Measurements from ENCODE around the gene CX3CR1. TPM values are rescaled to one million over a fixed set of nuclear protein-coding genes. Genes with fewer than 3 reads are reported as not detected.
"Not testable (repeated sequence)": the region's sequence is repeated elsewhere in the genome, so short reads cannot be mapped to it uniquely, and the experiment has no call there.

Gene CX3CR1, protein sequence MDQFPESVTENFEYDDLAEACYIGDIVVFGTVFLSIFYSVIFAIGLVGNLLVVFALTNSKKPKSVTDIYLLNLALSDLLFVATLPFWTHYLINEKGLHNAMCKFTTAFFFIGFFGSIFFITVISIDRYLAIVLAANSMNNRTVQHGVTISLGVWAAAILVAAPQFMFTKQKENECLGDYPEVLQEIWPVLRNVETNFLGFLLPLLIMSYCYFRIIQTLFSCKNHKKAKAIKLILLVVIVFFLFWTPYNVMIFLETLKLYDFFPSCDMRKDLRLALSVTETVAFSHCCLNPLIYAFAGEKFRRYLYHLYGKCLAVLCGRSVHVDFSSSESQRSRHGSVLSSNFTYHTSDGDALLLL
- polyA plus RNA-seq: 10.3 TPM

- no peaks in the 10 kb centered on the region for H3K9me3 Mint-ChIP-seq
- no peaks in the 10 kb centered on the region for H3K27me3 Mint-ChIP-seq
- peak within 1 kb of the TSS in 1 of 3 donors; percentile 71 for H3K27ac Mint-ChIP-seq
- peak within 1 kb of the TSS in 2 of 4 donors; percentile 65 to 91 for H3K4me3 Mint-ChIP-seq
- H3K36me3 Mint-ChIP-seq: peaks cover 2% of the 10 kb centered on the region
- H3K4me1 Mint-ChIP-seq: peaks cover 16 to 30% (median 23%) of the 10 kb centered on the region in 3 donors
Measured at GRCh38 chr3:39279745-39280517, at the start of gene CX3CR1. Gene CX3CR1, minus strand, starts transcription at chr3:39280036. Its CDS starts 13,527 bp downstream, at chr3:39266509.

DNA sequence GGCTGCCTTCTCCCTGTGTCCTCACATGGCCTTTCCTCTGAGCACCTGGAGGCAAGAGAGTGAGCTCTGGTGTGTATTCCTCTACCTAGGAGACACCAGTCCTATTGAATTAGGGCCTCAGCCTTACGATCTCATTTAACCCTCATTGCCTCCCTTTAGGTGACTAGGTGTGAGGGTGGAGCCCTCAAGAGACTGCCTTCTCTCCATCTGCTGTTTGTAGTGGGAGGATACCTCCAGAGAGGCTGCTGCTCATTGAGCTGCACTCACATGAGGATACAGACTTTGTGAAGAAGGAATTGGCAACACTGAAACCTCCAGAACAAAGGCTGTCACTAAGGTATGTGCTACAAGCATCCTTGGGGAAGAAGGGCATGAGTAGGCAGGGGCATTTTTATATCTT is 49.7 kb upstream of the CX3CR1 start, which contains the start of gene CCR8:
TSS of gene CCR8 (plus strand) at position 217 of the 400 bp plus-strand sequence. CDS start 2,623 bp downstream, outside the sequence.
- Mint-ChIP-seq H3K9me3 (no peaks in the 10 kb centered on the region), H3K36me3 (no peaks in the 10 kb centered on the region), H3K4me1 (peaks cover 0 to 8% (median 4%) of the 10 kb centered on the region in 3 donors), H3K27ac (peak within 1 kb of the TSS in 1 of 3 donors; percentile 27), H3K27me3 (peaks cover 2% of the 10 kb centered on the region), H3K4me3 (no peak within 1 kb of the TSS)

DNA sequence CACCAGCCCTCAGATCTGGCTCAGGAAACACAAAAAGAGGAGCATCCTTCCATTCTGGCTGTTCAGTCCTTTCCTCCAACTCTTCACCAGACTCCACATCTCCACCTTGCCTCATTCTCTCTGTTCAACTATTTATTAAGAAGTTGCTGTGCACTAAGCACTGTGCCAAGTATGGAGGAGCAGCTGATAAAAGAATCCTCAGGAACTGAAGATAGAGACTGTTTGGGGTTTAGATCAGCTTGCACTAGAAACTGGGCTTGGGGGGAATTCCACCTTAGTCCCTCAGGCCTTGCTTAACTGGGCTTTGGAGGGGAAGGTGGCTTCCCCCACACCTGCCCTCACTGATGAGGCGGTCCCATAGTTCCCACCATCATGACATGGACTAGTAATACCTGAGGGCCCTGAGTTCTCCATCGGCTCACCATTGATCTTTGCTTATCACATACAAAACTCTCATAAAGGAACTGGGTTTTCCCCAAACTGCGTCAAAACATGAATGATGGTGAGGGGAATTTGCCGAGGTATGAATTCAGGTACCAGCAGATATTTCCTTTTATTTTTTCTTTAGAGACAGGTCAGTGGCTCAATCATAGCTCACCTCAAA is 48.0 kb upstream of the CX3CR1 start:
- H3K27ac Mint-ChIP-seq: peak overlapping the region in 1 of 3 donors; percentile 27
- no peaks in the 10 kb centered on the region for H3K9me3 Mint-ChIP-seq
- H3K36me3 Mint-ChIP-seq: no peaks in the 10 kb centered on the region
- H3K4me3 Mint-ChIP-seq: peak overlapping the region in 1 of 4 donors; percentile 18
- no peaks in the 10 kb centered on the region for H3K27me3 Mint-ChIP-seq
- H3K4me1 Mint-ChIP-seq: peaks cover 0 to 8% (median 4%) of the 10 kb centered on the region in 3 donors

DNA sequence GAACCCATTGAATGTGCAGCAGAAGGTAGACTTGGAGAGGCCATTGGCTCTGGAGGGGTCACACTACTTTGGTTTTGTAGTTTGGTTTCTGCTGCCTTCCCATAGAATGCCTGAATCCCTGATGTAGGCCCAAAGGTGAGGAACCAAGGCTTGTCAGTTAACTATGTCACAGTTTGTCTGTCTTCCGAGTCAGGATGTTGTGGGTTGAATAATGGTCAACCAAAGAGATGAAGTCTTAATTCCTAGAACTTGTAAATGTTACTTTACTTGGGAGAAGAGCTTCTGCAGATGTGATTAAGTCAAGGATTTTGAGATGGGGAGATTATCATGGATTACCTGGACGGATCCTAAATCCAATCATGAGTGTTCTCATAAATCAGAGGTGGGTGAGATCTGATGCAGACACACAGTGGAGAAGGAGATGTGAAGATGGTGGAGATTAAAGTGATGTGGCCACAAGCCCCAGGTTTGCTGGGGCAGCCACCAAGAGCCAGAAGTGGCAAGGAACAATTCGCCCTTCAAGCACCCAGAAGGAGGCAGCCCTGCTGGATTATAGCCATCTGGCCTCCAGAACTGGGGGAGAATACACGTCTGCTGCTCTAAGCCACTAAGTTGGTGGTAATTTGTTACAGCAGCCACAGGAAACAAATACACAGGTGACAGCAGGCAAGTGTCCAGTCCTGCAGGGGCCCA is 47.4 kb upstream of the CX3CR1 start:
- Mint-ChIP-seq H3K36me3 (peaks cover 1% of the 10 kb centered on the region), H3K4me1 (peaks cover 0 to 8% (median 4%) of the 10 kb centered on the region in 3 donors), H3K9me3 (no peaks in the 10 kb centered on the region), H3K27ac (no peak overlapping the region), H3K4me3 (no peak overlapping the region), H3K27me3 (no peaks in the 10 kb centered on the region)

DNA sequence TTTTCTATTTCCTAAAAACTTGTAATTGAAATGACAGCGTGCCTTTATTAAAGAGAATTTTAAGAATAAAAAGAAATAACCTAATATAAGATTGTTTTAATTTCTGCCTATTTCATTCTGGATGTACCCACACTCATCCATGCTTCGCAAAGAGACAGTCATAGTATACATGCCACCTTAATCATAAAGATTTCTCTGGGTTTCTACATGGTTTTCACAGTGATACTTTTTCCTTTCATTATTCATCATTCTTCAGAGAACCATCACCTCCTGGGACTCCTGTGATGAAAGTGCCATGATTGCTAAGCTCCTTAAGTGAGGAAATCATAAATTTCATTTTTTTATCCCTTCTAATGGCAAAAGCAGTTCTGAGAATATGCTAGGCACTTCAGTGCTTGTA is 45.4 kb upstream of the CX3CR1 start:
- Mint-ChIP-seq H3K9me3 (no peaks in the 10 kb centered on the region), H3K27me3 (no peaks in the 10 kb centered on the region), H3K4me1 (peaks cover 0 to 8% (median 4%) of the 10 kb centered on the region in 3 donors), H3K27ac (no peak overlapping the region), H3K36me3 (peaks cover 1% of the 10 kb centered on the region), H3K4me3 (no peak overlapping the region)

- no peak overlapping the region for H3K4me3 Mint-ChIP-seq
- no peaks in the 10 kb centered on the region for H3K9me3 Mint-ChIP-seq
- no peaks in the 10 kb centered on the region for H3K27me3 Mint-ChIP-seq
- peaks cover 0 to 8% (median 4%) of the 10 kb centered on the region in 3 donors for H3K4me1 Mint-ChIP-seq
- H3K36me3 Mint-ChIP-seq: peaks cover 1% of the 10 kb centered on the region
- H3K27ac Mint-ChIP-seq: no peak overlapping the region
Measured at GRCh38 chr3:39323494-39323893, 43.7 kb upstream of the CX3CR1 start.

- Mint-ChIP-seq H3K27ac (no peak overlapping the region), H3K4me3 (no peak overlapping the region)
Measured at GRCh38 chr3:39322936-39323335, 43.1 kb upstream of the CX3CR1 start.

DNA sequence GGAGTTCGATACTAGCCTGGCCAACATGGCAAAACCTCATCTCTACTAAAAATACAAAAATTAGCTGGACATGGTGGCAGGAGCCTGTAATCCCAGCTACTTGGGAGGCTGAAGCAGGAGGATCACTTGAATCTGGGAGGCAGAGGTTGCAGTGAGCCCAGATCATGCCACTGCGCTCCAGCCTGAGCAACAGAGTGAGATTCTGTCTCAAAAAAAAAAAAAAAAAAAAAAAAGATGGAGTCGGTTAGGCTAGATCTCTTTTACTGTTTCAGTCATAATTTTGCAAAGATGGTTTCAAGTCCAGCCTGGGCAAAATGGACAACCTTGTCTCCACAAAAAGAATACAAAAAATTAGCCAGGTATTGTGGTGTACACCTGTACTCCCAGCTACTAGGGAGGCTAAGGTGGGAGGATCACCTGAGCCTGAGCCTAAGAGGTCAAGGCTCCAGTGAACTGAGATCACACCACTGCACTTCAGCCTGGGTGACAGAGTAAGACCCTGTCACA is 42.4 kb upstream of the CX3CR1 start:
- H3K9me3 Mint-ChIP-seq, H3K27ac Mint-ChIP-seq, H3K36me3 Mint-ChIP-seq, H3K4me1 Mint-ChIP-seq, H3K27me3 Mint-ChIP-seq, H3K4me3 Mint-ChIP-seq: not testable (repeated sequence)

More at GRCh38 chr3:39322936-39323335, 43.1 kb upstream of the CX3CR1 start:
- peaks cover 1% of the 10 kb centered on the region for H3K36me3 Mint-ChIP-seq
- no peaks in the 10 kb centered on the region for H3K27me3 Mint-ChIP-seq
- no peaks in the 10 kb centered on the region for H3K9me3 Mint-ChIP-seq
- H3K4me1 Mint-ChIP-seq: peaks cover 0 to 4% (median 4%) of the 10 kb centered on the region in 3 donors

GRCh38 chr3:39321574-39321983 is 41.7 kb upstream of the CX3CR1 start:
- H3K36me3 Mint-ChIP-seq, H3K4me3 Mint-ChIP-seq, H3K27me3 Mint-ChIP-seq, H3K4me1 Mint-ChIP-seq, H3K27ac Mint-ChIP-seq, H3K9me3 Mint-ChIP-seq: not testable (repeated sequence)

DNA sequence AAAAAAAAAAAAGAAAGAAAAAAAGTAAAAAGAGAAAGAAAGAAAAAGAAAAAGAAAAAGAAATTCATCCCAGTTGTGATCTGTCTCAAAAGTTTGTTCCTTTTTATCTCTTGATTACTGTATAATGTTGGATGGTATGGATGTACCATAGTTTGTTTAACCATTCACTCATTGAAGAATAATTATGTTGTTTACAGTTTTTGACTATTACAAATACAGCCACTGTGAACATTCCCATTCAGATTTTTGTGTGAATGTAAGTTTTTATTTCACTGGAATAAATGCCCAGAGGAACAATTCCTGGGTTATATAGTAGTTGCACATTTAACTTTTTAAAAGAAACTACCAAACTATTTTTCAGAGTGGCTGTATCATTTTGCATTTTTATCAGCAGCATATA is 39.4 kb upstream of the CX3CR1 start:
- peaks cover 0 to 8% (median 7%) of the 10 kb centered on the region in 3 donors for H3K9me3 Mint-ChIP-seq
- no peak overlapping the region for H3K4me3 Mint-ChIP-seq
- no peaks in the 10 kb centered on the region for H3K4me1 Mint-ChIP-seq
- no peak overlapping the region for H3K27ac Mint-ChIP-seq
- peaks cover 1% of the 10 kb centered on the region for H3K36me3 Mint-ChIP-seq
- H3K27me3 Mint-ChIP-seq: peaks cover 2% of the 10 kb centered on the region

DNA sequence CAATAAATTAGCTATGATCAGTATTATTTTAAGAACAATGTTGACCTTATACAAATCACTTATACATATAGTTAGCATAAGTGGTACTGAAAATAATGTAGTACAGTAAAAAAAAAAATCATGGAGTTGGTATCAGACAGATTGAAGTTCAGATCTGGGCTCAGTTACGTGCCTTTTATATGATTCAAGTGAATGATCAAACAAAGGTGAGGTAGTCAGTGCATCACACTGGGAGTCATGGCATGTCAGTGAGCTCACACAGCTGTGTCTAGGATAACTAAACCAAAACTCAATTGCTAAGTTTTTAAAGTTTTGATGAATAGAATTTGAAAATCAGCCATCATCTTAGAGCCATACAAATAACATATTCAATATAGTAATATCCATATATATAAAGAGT is 38.5 kb upstream of the CX3CR1 start:
- H3K36me3 Mint-ChIP-seq: peaks cover 1% of the 10 kb centered on the region
- H3K27me3 Mint-ChIP-seq: peaks cover 2% of the 10 kb centered on the region
- no peaks in the 10 kb centered on the region for H3K4me1 Mint-ChIP-seq
- H3K4me3 Mint-ChIP-seq: no peak overlapping the region
- peaks cover 3 to 10% (median 8%) of the 10 kb centered on the region in 3 donors for H3K9me3 Mint-ChIP-seq
- H3K27ac Mint-ChIP-seq: no peak overlapping the region

DNA sequence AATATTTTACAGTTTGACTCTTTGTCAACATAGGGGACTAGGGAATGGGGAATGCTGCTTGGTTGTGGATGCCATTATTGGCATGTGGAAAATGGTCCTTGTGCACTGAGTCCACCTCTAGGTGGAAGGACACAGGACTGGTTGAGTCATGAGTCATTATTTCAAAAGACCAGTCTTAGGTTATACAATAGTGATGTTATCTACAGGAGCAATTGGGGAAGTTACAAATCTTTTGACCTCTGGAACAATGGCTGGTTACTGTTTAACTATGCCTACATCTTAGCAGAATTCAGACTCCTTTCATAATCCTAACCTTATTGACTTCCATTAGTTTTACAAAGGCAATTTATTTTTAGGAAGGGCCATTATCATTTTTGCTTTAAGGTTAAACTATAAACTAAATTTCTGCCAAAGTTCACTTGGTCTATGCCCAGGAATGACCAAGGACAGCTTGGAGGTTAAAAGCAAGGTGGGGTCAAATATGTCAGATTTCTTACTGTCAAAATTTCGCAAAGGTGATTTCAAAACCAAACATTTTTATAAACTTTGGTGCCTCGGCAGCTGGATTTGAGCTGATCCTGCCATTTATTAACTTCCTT is 37.8 kb upstream of the CX3CR1 start:
- peaks cover under 1% of the 10 kb centered on the region for H3K36me3 Mint-ChIP-seq
- H3K27ac Mint-ChIP-seq: no peak overlapping the region
- peaks cover 3 to 11% (median 8%) of the 10 kb centered on the region in 3 donors for H3K9me3 Mint-ChIP-seq
- H3K4me1 Mint-ChIP-seq: no peaks in the 10 kb centered on the region
- H3K27me3 Mint-ChIP-seq: peaks cover 2% of the 10 kb centered on the region
- H3K4me3 Mint-ChIP-seq: no peak overlapping the region

DNA sequence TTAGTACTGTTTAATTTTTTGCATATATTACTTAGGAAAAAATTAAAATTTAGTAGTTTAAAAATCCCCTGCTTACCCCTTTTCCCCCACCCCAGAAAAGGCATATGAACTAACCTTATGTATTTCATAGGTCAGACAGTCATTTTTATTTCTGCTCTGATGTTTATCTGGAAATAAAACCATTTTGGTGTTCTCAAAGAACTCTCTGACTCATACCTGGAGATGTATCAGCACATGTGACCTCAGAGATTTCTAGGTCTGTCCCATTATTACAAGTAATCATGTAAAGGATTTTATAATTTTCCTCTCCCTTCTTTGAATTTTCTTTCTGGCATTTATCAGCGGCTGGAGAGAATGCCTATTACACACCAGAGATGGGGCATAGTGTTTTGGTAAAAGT is 35.6 kb upstream of the CX3CR1 start:
- no peak overlapping the region for H3K27ac Mint-ChIP-seq
- no peaks in the 10 kb centered on the region for H3K4me1 Mint-ChIP-seq
- H3K27me3 Mint-ChIP-seq: peaks cover 2% of the 10 kb centered on the region
- no peaks in the 10 kb centered on the region for H3K36me3 Mint-ChIP-seq
- no peak overlapping the region for H3K4me3 Mint-ChIP-seq
- H3K9me3 Mint-ChIP-seq: peaks cover 3 to 11% (median 8%) of the 10 kb centered on the region in 3 donors

- H3K36me3 Mint-ChIP-seq: no peaks in the 10 kb centered on the region
- peaks cover 3 to 11% (median 8%) of the 10 kb centered on the region in 3 donors for H3K9me3 Mint-ChIP-seq
- H3K4me3 Mint-ChIP-seq: no peak overlapping the region
- H3K27me3 Mint-ChIP-seq: peaks cover 7% of the 10 kb centered on the region
- H3K27ac Mint-ChIP-seq: no peak overlapping the region
- no peaks in the 10 kb centered on the region for H3K4me1 Mint-ChIP-seq
Measured at GRCh38 chr3:39313289-39313688, 33.5 kb upstream of the CX3CR1 start.

Data from IgD-negative memory B cell (primary cell).